GM12801 (cell line): Measurements from ENCODE around the gene TBX21.

ENCODE experiments used
- CTCF ChIP-seq: IDR thresholded peaks from one replicate; pipeline ENCODE4 v1.5.1; 2011; ENCODE audit warnings: control low read depth; ENCODE audit not compliant: insufficient read length; ENCODE audit errors: extremely low read depth

The TBX21 gene

GRCh38 chr17:47739150-47739549 is 6.1 kb downstream of the TBX21 start:
- no peak for TF ChIP-seq CTCF

GRCh38 chr17:47741109-47741792 is 8.2 kb downstream of the TBX21 start:
- TF ChIP-seq CTCF = no peak

GRCh38 chr17:47741793-47742145 is 8.7 kb downstream of the TBX21 start:
- no peak for TF ChIP-seq CTCF

DNA sequence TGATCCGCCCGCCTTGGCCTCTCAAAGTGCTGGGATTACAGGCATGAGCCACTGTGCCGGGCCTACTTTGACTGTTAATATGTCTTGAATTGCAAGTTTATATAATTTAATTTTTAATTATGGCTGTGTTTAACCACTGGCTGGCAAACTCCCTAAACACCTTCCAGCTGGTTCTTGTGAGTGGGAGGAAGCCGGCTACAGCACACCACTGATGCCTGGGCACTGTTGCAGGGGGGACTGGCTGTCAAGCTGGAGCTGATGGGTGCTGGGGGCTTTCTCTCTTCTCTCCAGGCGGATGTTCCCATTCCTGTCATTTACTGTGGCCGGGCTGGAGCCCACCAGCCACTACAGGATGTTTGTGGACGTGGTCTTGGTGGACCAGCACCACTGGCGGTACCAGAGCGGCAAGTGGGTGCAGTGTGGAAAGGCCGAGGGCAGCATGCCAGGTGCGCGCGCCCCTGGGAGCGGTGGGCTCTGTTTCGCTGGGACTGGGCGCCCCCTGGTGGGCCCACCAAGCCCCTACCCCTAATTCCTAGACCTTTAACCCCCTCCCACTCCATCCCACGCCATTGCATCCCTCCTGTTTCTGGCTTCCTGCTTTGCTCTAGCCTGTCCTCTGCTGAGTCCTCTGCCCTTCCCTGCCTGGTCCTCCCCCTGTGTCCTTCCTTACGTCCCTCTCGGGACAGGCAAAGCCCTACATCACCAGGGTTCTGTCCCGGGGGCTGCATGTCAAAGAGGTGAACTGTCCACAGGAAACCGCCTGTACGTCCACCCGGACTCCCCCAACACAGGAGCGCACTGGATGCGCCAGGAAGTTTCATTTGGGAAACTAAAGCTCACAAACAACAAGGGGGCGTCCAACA is 9.5 kb downstream of the TBX21 start:
- no peak for TF ChIP-seq CTCF

DNA sequence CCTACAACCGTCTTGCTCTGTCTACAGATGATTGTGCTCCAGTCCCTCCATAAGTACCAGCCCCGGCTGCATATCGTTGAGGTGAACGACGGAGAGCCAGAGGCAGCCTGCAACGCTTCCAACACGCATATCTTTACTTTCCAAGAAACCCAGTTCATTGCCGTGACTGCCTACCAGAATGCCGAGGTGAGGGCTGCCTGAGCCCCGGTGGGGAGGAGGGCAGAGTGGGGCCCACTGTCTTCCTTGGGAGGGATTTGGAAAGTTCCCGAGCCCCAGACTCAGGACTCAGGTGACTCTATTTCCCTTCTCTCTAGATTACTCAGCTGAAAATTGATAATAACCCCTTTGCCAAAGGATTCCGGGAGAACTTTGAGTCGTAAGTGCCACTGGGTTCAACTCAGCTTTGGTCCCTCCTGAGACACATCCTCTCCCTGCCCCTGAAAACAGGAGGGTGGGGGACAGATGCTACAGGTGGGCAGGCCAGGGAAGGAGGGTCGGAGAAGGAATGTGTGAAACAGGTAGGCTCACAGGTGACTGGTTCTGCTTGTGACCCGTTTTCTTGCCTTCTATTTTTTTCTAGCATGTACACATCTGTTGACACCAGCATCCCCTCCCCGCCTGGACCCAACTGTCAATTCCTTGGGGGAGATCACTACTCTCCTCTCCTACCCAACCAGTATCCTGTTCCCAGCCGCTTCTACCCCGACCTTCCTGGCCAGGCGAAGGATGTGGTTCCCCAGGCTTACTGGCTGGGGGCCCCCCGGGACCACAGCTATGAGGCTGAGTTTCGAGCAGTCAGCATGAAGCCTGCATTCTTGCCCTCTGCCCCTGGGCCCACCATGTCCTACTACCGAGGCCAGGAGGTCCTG is 11.4 kb downstream of the TBX21 start:
- no peak for TF ChIP-seq CTCF

DNA sequence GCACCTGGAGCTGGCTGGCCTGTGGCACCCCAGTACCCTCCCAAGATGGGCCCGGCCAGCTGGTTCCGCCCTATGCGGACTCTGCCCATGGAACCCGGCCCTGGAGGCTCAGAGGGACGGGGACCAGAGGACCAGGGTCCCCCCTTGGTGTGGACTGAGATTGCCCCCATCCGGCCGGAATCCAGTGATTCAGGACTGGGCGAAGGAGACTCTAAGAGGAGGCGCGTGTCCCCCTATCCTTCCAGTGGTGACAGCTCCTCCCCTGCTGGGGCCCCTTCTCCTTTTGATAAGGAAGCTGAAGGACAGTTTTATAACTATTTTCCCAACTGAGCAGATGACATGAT is 12.0 kb downstream of the TBX21 start:
- no peak for TF ChIP-seq CTCF

GRCh38 chr17:47751471-47751870 is 18.4 kb downstream of the TBX21 start:
- no peak for TF ChIP-seq CTCF
